KOPT-K1 (cell line): ENCODE measurements around the gene CD79A.

ENCODE experiments used
- H3K27ac ChIP-seq: fragments of 200-600 bp; sonication (generic); 2 replicates; pipeline ENCODE4 v1.5.1; 2016; ENCODE audit warnings: antibody characterized with exemption, mild to moderate bottlenecking, low read depth, low read length; ENCODE audit not compliant: poor library complexity, severe bottlenecking
- H3K36me3 ChIP-seq: fragments of 200-600 bp; sonication (generic); 2 replicates; pipeline ENCODE4 v1.5.1; 2017; ENCODE audit warnings: antibody characterized with exemption, mild to moderate bottlenecking, low read length, moderate library complexity; ENCODE audit not compliant: insufficient read depth
- H3K9me3 ChIP-seq: fragments of 200-600 bp; sonication (generic); 2 replicates; pipeline ENCODE4 v1.5.1; 2017; ENCODE audit warnings: antibody characterized with exemption, low read length, mild to moderate bottlenecking; ENCODE audit not compliant: insufficient read depth, poor library complexity, severe bottlenecking

The CD79A gene

DNA sequence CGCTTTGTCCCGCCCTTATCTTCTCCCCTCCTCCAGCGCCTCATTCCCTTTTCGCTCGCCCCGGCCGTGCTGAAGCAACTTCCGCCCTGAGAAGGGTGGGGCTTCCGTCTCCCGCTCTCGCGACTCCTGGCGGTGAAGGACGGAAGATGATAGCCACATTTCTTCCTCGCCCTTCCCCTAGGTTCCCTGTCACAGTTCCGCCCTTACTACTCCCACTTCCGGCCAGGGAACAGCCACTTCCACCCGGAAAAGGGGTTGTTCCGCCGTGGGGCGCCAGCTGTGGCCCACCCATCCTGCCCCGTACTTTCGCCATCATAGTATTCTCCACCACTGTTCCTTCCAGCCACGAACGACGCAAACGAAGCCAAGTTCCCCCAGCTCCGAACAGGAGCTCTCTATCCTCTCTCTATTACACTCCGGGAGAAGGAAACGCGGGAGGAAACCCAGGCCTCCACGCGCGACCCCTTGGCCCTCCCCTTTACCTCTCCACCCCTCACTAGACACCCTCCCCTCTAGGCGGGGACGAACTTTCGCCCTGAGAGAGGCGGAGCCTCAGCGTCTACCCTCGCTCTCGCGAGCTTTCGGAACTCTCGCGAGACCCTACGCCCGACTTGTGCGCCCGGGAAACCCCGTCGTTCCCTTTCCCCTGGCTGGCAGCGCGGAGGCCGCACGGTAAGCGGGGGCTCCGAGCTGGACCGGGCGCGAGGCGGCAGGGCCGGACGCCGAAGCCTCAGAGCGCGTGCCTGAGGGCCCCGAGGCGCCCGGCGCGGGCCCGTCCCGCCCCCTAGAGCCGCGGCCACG lies 17.3 kb upstream of the CD79A start, which contains the start of gene RPS19:
TSS of gene RPS19 (plus strand) at position 638 of the 801 bp plus-strand sequence. CDS start 520 bp downstream, outside the sequence.
- Histone ChIP-seq H3K27ac (peak within 1 kb of the TSS; percentile 94), H3K36me3 (peaks cover 43% of the 10 kb centered on the region), H3K9me3 (no peaks in the 10 kb centered on the region)

DNA sequence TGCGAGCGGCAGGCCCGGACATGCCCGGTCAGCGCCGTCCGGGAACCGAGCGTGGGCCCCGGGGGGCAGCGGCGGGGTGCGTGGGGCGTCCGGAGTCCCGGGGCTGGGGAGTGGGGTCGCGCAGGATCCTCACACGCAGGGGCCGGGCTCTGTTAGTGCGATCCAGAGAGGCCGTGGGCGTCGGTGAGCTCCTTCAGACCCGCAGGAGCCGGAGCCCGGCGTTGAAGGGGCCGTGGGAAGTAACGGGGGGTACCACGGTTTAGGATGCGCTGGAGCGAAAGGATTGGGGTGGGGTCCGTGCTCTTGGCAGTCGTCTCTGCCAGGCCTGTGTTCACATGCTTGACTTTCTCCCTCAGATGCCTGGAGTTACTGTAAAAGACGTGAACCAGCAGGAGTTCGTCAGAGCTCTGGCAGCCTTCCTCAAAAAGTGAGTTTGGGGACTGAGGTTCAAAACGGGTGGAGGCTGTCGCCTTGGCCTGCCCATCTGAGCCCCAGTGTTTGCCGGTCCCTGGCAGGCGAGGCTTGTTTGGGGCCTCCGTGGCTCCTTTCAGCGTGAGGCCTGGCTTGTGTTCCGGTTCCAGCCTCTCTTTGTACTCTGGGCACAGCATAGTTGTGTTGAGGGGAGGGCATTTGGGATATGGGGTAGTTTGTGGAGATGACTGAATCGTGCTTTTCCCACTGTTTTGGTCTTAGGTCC lies 16.5 kb upstream of the CD79A start:
- no peaks in the 10 kb centered on the region for H3K9me3 ChIP-seq
- peak overlapping the region; percentile 94 for H3K27ac ChIP-seq
- peaks cover 51% of the 10 kb centered on the region for H3K36me3 ChIP-seq

DNA sequence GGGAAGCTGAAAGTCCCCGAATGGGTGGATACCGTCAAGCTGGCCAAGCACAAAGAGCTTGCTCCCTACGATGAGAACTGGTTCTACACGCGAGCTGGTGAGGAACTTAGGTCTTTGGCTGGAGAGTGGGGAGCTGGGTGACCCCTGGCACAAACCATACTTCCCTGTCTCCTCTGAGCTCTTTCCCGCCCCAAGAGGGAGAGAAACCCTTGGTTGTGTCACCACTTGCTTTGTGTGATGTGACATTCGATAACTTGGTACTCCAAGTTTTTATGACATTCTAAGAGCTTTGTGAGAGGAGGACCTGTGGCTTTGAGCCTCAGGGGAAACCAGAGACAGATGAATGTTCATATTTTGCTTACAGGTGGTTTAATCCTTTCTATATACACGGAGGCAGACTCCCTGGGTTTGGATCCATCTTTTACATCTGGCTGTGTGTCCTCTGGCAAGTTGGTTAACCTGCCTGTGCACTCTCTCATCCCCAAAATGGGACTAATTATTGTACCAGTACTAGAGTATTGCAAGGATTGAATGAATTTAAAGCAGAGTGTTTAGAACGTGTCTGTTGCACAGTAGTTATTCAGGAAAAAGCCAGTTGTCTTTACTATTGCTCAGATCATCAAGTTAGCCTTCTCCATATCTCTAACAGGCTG lies 15.8 kb upstream of the CD79A start:
- H3K27ac ChIP-seq: peak overlapping the region; percentile 94
- H3K9me3 ChIP-seq: no peaks in the 10 kb centered on the region
- peaks cover 56% of the 10 kb centered on the region for H3K36me3 ChIP-seq

DNA sequence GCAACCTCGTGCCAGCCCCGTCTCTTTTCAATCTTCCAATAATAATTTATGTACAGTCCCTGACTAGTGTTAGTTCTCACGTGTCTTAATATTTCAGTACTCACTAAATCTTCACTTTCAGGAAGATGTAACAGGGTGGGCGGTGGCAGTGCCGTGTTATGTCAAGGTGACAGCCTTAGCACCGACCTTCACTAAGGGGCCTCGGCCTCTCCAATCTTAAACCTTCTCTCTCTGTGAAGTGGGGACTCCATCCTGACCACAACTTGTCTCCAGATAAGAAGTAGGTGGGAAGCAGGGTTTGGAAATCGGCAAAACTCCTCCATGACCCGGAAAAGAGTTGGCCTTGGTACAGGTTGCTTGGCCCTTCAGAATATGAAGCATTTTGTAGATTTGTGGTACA lies 15.2 kb upstream of the CD79A start:
- H3K36me3 ChIP-seq: peaks cover 62% of the 10 kb centered on the region
- peak overlapping the region; percentile 94 for H3K27ac ChIP-seq

DNA sequence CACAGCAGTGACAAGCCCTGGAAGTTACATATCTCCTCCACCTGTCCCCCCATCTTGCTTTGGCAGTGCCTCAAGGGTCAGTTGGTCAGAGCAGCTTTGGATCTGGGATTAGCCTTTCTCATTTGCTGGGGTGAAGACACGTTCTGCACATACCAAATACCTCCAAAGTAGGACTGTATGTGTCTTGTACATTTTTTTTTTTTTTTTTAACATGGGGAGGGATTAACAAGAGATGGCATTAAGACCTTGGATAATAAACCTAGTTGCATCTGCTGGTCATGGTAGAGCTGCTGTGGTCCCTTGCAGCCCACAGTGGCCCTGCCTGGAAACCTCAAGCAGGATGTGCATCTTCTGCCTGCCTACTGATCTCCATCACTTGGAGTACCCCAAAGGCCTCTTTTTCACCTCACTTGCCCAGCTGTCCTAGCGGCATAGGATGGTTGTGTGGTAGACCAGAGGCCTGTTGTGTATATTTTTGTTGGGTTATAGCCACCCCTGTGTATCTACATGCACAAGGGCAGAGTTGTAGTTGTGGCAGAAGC lies 14.6 kb upstream of the CD79A start:
- Histone ChIP-seq H3K27ac (peak overlapping the region; percentile 94), H3K9me3 (no peaks in the 10 kb centered on the region), H3K36me3 (peaks cover 69% of the 10 kb centered on the region)

More for the DNA sequence above, 15.2 kb upstream of the CD79A start:
- no peaks in the 10 kb centered on the region for H3K9me3 ChIP-seq

DNA sequence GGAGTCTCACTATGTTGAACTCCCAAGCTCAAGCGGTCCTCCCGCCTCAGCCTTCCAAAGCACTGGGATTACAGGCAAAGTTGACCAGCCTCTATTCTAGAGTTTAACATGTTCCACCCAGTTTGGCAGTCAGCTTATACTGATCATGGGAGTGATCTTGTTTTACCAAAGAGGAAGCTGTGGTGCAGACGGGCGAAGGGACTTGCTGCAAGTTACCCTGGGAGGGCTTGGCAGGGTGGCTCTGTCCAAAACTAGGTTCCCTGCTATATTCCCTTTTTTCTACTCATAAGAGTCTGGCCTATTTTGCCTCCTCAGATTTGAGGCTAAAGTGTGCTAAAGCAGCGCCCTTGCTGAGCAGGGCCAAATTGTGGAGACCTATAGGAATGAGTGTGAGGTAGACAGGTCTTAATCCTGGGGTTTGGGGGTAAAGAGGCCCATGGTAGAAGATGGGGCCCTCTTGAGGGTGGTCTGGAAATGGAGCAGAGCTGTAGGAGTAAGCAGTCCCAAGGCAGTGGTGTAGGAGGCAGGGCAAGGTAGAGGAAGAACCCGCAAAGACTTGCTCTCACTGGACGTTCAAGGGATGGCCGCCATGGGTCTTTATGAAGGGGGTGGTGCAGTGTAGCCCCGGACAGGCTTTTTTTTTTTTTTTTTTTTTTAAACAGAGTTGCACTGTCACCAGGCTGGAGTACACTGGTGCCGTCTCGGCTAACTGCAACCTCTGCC lies 13.7 kb upstream of the CD79A start:
- Histone ChIP-seq H3K9me3 (no peaks in the 10 kb centered on the region), H3K36me3 (peaks cover 77% of the 10 kb centered on the region), H3K27ac (peak overlapping the region; percentile 32)

DNA sequence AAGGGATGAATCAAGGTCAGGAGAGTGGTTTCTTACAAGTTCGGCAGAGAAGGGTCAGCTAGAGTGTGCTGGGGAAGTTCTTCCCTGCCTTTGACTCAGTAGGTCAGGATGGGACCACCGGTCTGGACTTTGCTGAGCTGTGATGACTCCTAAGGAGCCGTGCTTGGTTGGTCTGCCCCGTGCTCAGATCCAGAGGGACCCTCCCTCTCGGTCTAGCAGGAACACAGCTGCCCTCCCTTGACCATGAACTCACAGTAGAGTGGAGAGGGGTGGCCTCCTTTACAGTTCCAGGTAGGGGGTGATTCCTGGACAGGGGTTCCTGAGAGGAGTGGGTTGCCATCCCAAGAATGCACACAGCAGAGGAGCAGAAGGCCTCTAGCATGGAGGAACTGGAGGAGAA lies 12.7 kb upstream of the CD79A start:
- H3K36me3 ChIP-seq: peaks cover 87% of the 10 kb centered on the region
- no peaks in the 10 kb centered on the region for H3K9me3 ChIP-seq
- peak overlapping the region; percentile 18 for H3K27ac ChIP-seq

DNA sequence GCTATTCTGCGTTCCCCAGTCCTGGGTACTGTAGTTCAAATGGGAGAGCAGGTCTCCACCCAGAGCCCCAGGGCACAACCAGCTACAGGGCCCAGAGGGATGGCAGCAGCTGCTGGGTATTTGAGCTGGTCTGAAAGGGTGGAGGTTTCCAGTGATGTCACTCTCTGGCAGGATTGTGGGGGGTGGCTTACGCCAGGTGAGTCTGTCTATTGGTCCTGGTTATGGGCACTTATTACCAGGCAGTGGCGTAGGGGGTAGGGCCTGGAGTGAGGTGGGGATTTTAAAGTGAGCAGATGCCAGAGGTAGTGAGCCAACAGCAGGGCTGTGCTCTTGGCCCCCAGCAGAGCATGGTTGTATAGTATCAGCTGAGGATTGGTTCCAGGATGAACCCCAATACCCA lies 10.8 kb upstream of the CD79A start:
- Histone ChIP-seq H3K36me3 (peaks cover 98% of the 10 kb centered on the region), H3K27ac (no peak overlapping the region), H3K9me3 (no peaks in the 10 kb centered on the region)

DNA sequence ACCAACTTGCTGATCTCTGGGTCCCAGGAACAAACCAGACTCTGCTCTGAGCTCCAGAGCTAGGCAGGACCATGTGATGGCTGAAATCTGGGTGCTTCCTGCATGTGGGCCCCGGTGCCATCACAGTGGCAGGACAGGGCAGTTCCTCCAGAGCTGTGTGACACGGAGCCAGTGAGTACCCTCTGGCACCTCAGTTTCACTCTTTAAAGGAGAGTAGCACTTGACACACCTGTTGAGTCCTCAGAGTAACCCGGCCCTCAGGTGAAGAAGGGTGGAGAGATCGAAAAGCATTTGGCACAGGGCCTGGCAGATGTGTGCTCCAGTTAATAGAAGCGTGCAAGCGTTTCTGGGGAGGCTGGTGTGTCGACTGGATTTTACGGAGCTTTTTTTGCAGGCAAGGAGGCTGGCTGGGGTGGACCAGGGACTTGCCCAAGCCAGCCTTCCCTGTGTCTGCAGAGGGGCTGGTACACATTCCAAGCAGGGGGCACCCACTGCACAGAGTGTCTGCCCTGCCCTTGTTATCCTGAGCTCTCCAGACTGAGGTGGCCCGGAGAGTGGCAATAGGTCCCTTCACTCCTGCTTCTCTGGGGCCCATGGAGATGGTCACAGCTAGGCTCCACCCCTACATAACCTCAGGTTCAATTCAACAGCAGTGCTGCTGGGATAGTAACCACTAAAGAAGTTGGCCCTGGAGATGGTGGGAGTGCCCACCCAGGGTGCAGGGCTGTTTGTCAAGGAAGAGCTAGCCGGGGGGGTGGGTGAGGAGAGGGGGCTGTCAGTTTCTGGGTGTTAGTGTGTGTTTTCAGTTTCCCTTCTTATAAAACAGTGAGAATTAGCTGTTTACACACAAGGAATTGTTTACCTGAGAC lies 8.7 kb upstream of the CD79A start:
- H3K9me3 ChIP-seq: no peaks in the 10 kb centered on the region
- peaks cover 94% of the 10 kb centered on the region for H3K36me3 ChIP-seq
- H3K27ac ChIP-seq: peak overlapping the region; percentile 86

DNA sequence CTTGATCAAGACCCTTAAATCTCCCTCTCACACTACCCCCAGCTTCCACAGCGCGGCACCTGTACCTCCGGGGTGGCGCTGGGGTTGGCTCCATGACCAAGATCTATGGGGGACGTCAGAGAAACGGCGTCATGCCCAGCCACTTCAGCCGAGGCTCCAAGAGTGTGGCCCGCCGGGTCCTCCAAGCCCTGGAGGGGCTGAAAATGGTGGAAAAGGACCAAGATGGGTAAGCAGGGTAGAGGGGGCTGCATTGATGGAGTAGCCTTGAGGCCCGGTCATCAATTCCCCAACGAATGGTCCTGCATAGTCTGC lies 8.1 kb upstream of the CD79A start:
- Histone ChIP-seq H3K27ac (peak overlapping the region; percentile 86), H3K9me3 (no peaks in the 10 kb centered on the region), H3K36me3 (peaks cover 88% of the 10 kb centered on the region)

DNA sequence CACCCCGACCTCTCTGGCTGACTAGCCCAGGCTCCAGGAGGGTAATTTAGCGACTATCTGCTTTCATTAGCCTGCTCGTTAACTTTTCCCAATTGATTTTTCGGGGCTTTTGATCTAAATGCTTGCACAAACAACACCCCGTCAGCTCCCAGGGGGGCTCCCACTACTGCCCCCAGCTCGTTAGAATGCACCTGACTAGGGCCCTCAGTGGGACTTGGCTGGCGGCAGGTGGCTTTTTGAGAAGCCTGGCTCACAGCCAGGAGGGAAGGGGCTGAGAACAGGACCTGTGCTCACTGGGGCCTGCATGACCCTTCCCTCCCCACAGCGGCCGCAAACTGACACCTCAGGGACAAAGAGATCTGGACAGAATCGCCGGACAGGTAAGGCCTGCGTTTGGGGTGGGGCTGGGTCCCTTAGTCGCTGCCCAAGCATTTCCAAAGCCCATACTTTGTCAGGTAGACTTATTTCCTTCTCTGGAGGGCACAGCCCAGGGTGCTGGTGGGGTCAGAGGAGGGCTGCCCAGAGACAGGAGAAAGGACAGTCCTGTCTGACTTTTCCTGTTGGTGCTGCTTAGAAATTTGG lies 7.6 kb upstream of the CD79A start:
- no peaks in the 10 kb centered on the region for H3K9me3 ChIP-seq
- peaks cover 83% of the 10 kb centered on the region for H3K36me3 ChIP-seq
- peak overlapping the region; percentile 86 for H3K27ac ChIP-seq

DNA sequence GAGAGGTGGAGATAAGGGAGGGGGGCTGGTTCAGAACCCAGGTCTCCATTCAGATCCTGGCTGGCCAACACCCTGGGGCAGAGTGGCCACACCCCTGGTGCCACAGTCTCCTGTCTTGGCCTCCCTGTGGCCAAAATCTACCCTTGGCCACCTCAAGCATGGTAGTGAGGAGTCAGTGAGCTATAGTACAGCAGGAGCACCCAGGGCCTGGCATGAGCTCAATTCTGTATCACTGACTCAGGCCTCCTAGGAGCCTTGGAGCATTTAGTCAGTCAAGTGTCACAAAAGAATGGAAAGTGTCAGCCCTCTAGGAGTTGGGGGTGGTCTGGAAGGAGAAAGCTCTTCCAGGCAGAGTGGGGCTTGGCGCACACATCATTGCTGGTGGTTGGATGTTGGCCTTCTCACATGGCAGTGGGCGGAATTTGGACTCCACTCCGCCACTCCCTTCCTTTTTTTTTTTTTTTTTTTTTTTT lies 6.6 kb upstream of the CD79A start:
- Histone ChIP-seq H3K36me3 (peaks cover 73% of the 10 kb centered on the region), H3K27ac (peak overlapping the region; percentile 86), H3K9me3 (no peaks in the 10 kb centered on the region)

DNA sequence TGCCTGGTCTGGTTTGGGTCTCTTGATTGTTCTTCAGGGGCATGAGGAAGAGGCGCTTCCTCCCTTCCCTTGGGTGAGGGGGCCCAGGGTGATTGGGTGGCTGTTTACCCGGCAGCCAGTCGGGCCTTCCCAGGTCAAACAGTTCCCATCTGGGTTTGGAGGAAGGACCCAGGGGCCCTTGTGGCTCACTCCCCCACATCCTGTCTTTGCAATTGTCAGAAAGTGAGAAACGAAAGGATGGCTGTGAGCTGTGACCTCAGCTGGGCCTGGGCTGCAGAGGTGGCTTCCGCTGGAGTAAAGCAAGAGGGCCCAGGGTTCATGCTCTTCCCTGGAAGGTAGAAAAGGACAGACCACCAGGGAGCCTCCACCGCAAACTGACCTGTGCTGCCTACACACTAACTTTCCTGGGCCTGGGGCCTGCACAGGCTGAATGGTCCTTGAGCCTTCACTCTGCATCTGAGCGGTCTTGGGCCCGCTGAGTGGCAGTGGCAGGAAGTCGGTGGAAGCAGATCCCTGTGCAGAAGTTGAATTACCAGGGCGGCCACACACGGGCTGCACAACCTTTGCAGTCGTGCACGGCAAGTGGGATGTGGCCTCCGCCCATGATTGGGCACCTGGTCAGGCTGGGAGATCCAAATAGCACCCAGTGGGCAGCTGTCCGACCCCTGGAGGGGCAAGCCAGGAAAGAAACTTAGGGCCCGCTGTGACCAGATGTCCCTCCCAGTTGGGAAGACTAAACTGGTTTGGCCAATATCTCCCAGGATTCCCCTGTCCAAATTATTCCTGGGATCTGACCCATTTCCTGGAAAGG lies 5.3 kb upstream of the CD79A start:
- no peaks in the 10 kb centered on the region for H3K9me3 ChIP-seq
- peak overlapping the region; percentile 86 for H3K27ac ChIP-seq
- H3K36me3 ChIP-seq: peaks cover 61% of the 10 kb centered on the region
